Brain microvascular endothelial cell (primary cell): ENCODE results near the gene DPYSL5.

Experiments
- DNase-seq: peaks from one replicate; pipeline ENCODE4 v3.0.0-alpha.2; 2020
- H3K27ac ChIP-seq: fragments of 250-450 bp; sonication (Bioruptor Pico); 2 replicates; pipeline ENCODE4 v1.5.1; 2020; ENCODE audit warnings: mild to moderate bottlenecking, moderate library complexity
- H3K27me3 ChIP-seq: fragments of 250-450 bp; sonication (Bioruptor Pico); replicated peaks from 2 replicates; pipeline ENCODE4 v1.5.1; 2020; ENCODE audit warnings: mild to moderate bottlenecking
- H3K36me3 ChIP-seq: fragments of 250-450 bp; sonication (Bioruptor Pico); replicated peaks from 2 replicates; pipeline ENCODE4 v1.5.1; 2020; ENCODE audit warnings: mild to moderate bottlenecking
- H3K4me3 ChIP-seq: 2 replicates; pipeline ENCODE4 v1.5.1; 2011; ENCODE audit warnings: low read depth, mild to moderate bottlenecking, control low read depth, low read length, moderate library complexity
- in situ Hi-C: cut with HindIII; loops from 2 replicates; pipeline ENCODE4 v1.10.0; 2017; ENCODE audit warnings: low sequenced_read_pairs, low pct_ligation_motif_present
- TF ChIP-seq, protein P1 (sequence below): IDR thresholded peaks from 2 replicates; pipeline ENCODE4 v1.5.1; 2011; ENCODE audit warnings: low read depth, mild to moderate bottlenecking, moderate library complexity, low read length, control low read depth, inconsistent platforms; ENCODE audit errors: missing control alignments

DPYSL5 gene

DNA sequence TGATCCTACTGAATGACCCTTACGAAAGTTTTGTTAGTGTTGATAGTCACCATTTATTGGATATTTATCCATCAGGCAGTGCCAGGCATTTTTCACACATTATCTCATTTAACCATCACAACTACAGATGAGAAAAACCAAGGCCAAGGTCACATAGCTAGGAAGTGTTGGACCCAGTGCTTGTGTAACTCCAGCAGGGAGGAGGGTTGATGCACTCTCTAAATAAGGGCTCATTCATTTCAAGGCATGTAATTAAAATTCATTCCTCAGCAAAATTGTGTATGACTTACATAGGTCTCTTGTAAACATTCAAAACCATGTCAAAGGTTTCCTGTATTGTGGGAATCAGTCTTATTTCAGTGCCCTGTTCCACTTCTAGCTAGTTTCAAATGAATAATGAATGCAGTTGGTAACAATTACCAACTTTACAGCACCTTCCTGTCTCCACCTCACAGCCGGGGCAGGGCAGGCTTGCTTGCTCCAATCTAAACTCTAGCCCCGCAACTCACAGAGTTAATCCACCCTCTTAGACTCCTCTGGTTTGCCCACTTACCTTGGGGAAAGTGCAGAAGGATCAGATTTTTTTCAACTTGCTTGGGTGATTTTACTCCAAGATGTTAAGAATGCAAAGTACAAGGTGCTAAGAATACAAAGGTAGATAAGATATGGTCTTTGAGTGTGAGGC lies 116.7 kb downstream of the DPYSL5 start:
- no peak for DNase-seq
- no peaks in the 10 kb centered on the region for H3K36me3 ChIP-seq
- in situ Hi-C loops, result no loop called here
- TF ChIP-seq, protein P1, sequence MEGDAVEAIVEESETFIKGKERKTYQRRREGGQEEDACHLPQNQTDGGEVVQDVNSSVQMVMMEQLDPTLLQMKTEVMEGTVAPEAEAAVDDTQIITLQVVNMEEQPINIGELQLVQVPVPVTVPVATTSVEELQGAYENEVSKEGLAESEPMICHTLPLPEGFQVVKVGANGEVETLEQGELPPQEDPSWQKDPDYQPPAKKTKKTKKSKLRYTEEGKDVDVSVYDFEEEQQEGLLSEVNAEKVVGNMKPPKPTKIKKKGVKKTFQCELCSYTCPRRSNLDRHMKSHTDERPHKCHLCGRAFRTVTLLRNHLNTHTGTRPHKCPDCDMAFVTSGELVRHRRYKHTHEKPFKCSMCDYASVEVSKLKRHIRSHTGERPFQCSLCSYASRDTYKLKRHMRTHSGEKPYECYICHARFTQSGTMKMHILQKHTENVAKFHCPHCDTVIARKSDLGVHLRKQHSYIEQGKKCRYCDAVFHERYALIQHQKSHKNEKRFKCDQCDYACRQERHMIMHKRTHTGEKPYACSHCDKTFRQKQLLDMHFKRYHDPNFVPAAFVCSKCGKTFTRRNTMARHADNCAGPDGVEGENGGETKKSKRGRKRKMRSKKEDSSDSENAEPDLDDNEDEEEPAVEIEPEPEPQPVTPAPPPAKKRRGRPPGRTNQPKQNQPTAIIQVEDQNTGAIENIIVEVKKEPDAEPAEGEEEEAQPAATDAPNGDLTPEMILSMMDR, result no peak
- peaks cover 16% of the 10 kb centered on the region for H3K27me3 ChIP-seq
- H3K4me3 ChIP-seq, result no peak overlapping the region
- H3K27ac ChIP-seq, result no peak overlapping the region

DNA sequence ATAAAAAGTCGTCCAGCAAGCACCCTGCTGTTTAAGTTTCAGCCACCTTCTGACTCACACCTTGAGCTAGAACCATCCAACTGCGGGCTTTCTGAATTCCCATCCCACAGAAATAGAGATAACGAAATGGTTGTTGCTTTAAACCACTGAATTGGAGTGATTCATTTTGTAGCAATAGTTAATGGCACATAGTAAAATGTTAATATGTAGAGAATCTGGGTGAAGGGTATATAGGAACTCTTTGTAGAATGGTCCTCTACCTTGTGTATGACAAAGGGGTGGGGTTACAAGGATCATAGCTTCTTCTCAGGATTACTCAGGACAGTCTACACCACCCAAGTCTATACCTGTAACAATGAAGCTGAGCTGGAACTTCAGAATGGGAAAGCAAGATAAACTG lies 120.1 kb downstream of the DPYSL5 start:
- DNase-seq, result peak; percentile 28
- Histone ChIP-seq H3K27me3 (peaks cover 12% of the 10 kb centered on the region), H3K36me3 (no peaks in the 10 kb centered on the region), H3K4me3 (no peak overlapping the region), H3K27ac (no peak overlapping the region)
- in situ Hi-C loops, result no loop called here
- TF ChIP-seq, protein P1, result no peak

DNA sequence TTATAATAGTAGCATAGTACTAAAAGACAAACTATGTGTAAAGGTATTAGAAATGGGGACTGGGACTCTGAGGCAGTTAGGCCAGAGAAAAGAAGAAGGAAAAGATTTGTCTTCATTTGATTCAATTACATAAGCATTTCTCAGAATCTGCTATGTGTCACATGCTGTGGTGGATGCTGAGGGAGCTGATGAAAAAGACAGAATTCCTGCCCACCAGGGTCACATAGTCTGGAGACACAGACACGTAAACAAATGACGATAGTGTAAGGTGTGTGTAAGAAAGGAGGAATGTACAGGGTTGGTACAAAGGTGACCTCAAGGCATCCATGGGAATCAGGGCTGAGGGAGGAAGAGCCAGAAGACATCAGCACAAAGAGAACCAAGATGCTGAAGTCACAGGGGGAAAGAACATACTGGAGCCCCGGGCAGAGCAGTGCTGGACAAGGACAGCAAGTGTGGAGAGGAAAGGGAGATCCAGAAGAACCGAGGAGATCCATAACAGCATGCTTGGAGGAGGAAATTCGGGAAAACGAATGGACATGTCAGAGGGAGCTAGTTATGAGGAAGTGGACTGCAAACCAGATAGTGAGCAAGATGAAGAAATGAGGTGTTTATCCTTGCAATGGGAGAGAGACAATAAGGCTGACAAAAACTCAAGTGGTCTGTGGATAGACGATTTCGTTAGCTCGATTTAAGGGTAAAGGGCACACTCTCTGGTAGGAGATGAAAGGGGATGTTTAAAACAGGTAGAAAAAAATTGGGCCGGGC lies 121.3 kb downstream of the DPYSL5 start:
- H3K27me3 ChIP-seq, result peaks cover 12% of the 10 kb centered on the region
- DNase-seq, result peak; percentile 21
- H3K36me3 ChIP-seq, result no peaks in the 10 kb centered on the region
- TF ChIP-seq, protein P1, result no peak
- no peak overlapping the region for H3K4me3 ChIP-seq
- no peak overlapping the region for H3K27ac ChIP-seq
- in situ Hi-C loops, result no loop called here

- no peak within 1 kb of the TSS for H3K27ac ChIP-seq
- in situ Hi-C loops, result no loop called here
- peak within 1 kb of the TSS; percentile 70 for H3K4me3 ChIP-seq
- peaks cover 12% of the 10 kb centered on the region for H3K27me3 ChIP-seq
- no peaks in the 10 kb centered on the region for H3K36me3 ChIP-seq
- TF ChIP-seq, protein P1, result no peak
- DNase-seq, result peak; percentile 52
These were observed 122.5 kb downstream of the DPYSL5 start, which contains the start of gene MAPRE3 for GRCh38 chr2:26970244-26970927. MAPRE3 (plus strand) TSS chr2:26970637; CDS start chr2:27022219, 51,582 bp downstream.

DNA sequence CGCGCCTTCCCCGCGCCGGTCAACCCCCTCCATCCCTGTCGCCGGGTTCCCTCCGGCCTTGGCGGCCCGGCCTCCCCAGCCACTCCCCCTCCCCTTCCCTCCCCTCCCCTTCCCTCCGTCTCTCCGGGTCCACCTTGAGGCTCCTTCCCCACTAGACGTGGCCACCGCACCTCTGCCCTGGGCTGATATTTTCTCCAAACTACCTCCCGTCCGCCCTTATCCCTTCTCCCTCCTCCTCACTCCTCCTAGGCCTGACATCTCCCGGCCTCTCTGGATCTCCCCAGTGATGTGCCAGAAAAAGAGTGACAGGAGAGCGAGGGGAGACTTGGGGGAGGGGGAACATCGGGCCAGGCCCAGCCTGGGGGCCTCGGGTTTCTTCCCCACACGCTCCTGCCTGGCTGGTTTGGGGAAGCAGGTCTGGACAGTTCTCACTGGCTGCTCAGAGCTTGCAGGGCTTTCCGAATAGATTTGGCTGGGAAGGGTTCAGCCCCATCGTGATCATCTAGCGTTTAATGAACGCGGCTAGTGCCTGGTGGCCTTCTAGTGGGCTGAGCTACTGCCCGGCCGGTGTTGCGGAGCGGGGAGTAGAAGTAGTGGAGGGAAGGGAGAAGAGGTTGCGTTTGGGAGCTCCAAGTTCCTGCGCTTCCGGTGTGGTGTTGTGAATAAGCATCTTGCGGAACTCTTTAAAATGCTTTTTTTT lies 123.1 kb downstream of the DPYSL5 start:
- in situ Hi-C loops, result no loop called here
- H3K36me3 ChIP-seq, result no peaks in the 10 kb centered on the region
- TF ChIP-seq, protein P1, result no peak
- peaks cover 12% of the 10 kb centered on the region for H3K27me3 ChIP-seq
- H3K27ac ChIP-seq, result no peak overlapping the region
- no peak for DNase-seq
- peak overlapping the region; percentile 70 for H3K4me3 ChIP-seq
